DOHH2 (cell line): ENCODE results near the gene RIN1.

Experiments
- H3F3A ChIP-seq: fragments of 200-600 bp; sonication (generic), shearing (Covaris generic); 2 replicates; pipeline ENCODE4 v1.6.0; 2016; ENCODE audit warnings: antibody characterized with exemption, mild to moderate bottlenecking; ENCODE audit not compliant: control insufficient read depth, insufficient read depth
- H3K27ac ChIP-seq: fragments of 200-600 bp; sonication (generic); 2 replicates; pipeline ENCODE4 v1.5.1; 2014; ENCODE audit warnings: low read depth, mild to moderate bottlenecking, low read length, moderate library complexity
- H3K27me3 ChIP-seq: fragments of 200-600 bp; sonication (generic); 2 replicates; pipeline ENCODE4 v1.6.1; 2014; ENCODE audit warnings: mild to moderate bottlenecking, low read length, mixed read lengths; ENCODE audit not compliant: control insufficient read depth
- H3K36me3 ChIP-seq: fragments of 200-600 bp; sonication (generic); 2 replicates; pipeline ENCODE4 v1.6.1; 2014; ENCODE audit warnings: mild to moderate bottlenecking, low read length, moderate library complexity, mixed read lengths; ENCODE audit not compliant: control insufficient read depth
- H3K4me1 ChIP-seq: fragments of 200-600 bp; sonication (generic); 2 replicates; pipeline ENCODE4 v1.6.1; 2014; ENCODE audit warnings: mild to moderate bottlenecking, low read length, mixed read lengths; ENCODE audit not compliant: control insufficient read depth
- H3K4me2 ChIP-seq: fragments of 200-600 bp; sonication (generic); 2 replicates; pipeline ENCODE4 v1.6.0; 2014; ENCODE audit warnings: mild to moderate bottlenecking, low read length, moderate library complexity
- H3K4me3 ChIP-seq: fragments of 200-600 bp; sonication (generic); 2 replicates; pipeline ENCODE4 v1.5.1; 2014; ENCODE audit warnings: mild to moderate bottlenecking, low read length, mixed read lengths
- H3K79me2 ChIP-seq: fragments of 200-600 bp; sonication (generic); 2 replicates; pipeline ENCODE4 v1.6.1; 2014; ENCODE audit warnings: mild to moderate bottlenecking, low read length, mixed read lengths; ENCODE audit not compliant: control insufficient read depth
- H3K9me2 ChIP-seq: fragments of 200-600 bp; sonication (generic); replicated peaks from 2 replicates; pipeline ENCODE4 v1.6.1; 2014; ENCODE audit warnings: mild to moderate bottlenecking, low read length, mixed read lengths; ENCODE audit not compliant: control insufficient read depth
- H3K9me3 ChIP-seq: fragments of 200-600 bp; sonication (generic); 2 replicates; pipeline ENCODE4 v1.6.1; 2014; ENCODE audit warnings: antibody characterized with exemption, low read length, mixed read lengths; ENCODE audit not compliant: control insufficient read depth, insufficient read depth
- H4K20me1 ChIP-seq: fragments of 200-600 bp; sonication (generic); 2 replicates; pipeline ENCODE4 v1.6.0; 2014; ENCODE audit warnings: low read depth, mild to moderate bottlenecking, antibody characterized with exemption, low read length, moderate library complexity; ENCODE audit not compliant: control insufficient read depth, insufficient read depth
- CTCF ChIP-seq: fragments of 200-600 bp; sonication (generic); IDR thresholded peaks from one replicate; pipeline ENCODE4 v1.5.1; 2014; ENCODE audit warnings: antibody characterized with exemption, mild to moderate bottlenecking, low read depth, low read length; ENCODE audit not compliant: poor library complexity, severe bottlenecking
- EZH2phosphoT487 ChIP-seq: fragments of 200-600 bp; sonication (generic); IDR thresholded peaks from 2 replicates; pipeline ENCODE4 v1.6.1; 2017; ENCODE audit warnings: borderline replicate concordance, mild to moderate bottlenecking, antibody characterized with exemption, low read length, moderate library complexity, mixed read lengths

The RIN1 gene

GRCh38 chr11:66349084-66349386, 12.8 kb upstream of the RIN1 start:
- Histone ChIP-seq H3K4me3 (no peak overlapping the region), H3K27me3 (no peaks in the 10 kb centered on the region), H3K9me3 (no peaks in the 10 kb centered on the region), H4K20me1 (peaks cover 4% of the 10 kb centered on the region; the same call in 1 of the 2 replicates), H3K9me2 (no peaks in the 10 kb centered on the region), H3K36me3 (no peaks in the 10 kb centered on the region; the same call in 1 of the 2 replicates), H3K4me1 (peaks cover 32% of the 10 kb centered on the region), H3F3A (peaks cover 17% of the 10 kb centered on the region), H3K4me2 (peak overlapping the region; percentile 76; the same call in 1 of the 2 replicates), H3K79me2 (peaks cover 22% of the 10 kb centered on the region), H3K27ac (no peak overlapping the region)
- TF ChIP-seq EZH2phosphoT487 = no peak
- no peak for TF ChIP-seq CTCF

- H3K36me3 ChIP-seq = no peaks in the 10 kb centered on the region; the same call in none of the 2 replicates
- H3K27me3 ChIP-seq = no peaks in the 10 kb centered on the region
- peak within 1 kb of the TSS; percentile 95 for H3K4me3 ChIP-seq
- no peaks in the 10 kb centered on the region for H3K9me3 ChIP-seq
- H3K9me2 ChIP-seq = no peaks in the 10 kb centered on the region
- H3K79me2 ChIP-seq = peaks cover 35% of the 10 kb centered on the region
- H3K4me1 ChIP-seq = peaks cover 40% of the 10 kb centered on the region
- peak within 1 kb of the TSS; percentile 50 for H3K27ac ChIP-seq
- peak within 1 kb of the TSS; percentile 90 for H3K4me2 ChIP-seq
- peaks cover 17% of the 10 kb centered on the region for H3F3A ChIP-seq
- TF ChIP-seq EZH2phosphoT487 (no peak), CTCF (no peak)
- peaks cover 4% of the 10 kb centered on the region; the same call in 1 of the 2 replicates for H4K20me1 ChIP-seq
These were observed 11.4 kb upstream of the RIN1 start, which contains the start of gene B4GAT1 for GRCh38 chr11:66347425-66348276. TSS of gene B4GAT1 (minus strand) at chr11:66347629. CDS start at chr11:66347545, 84 bp downstream.

GRCh38 chr11:66346476-66347424, 10.5 kb upstream of the RIN1 start:
- Histone ChIP-seq H3K36me3 (peaks cover 1% of the 10 kb centered on the region), H3K79me2 (peaks cover 36% of the 10 kb centered on the region), H3K9me3 (no peaks in the 10 kb centered on the region), H3K27ac (peak overlapping the region; percentile 33; the same call in 1 of the 2 replicates), H3K9me2 (no peaks in the 10 kb centered on the region), H3K4me1 (peaks cover 40% of the 10 kb centered on the region), H3K27me3 (no peaks in the 10 kb centered on the region), H3K4me3 (peak overlapping the region; percentile 95), H3F3A (peaks cover 17% of the 10 kb centered on the region), H3K4me2 (peak overlapping the region; percentile 90), H4K20me1 (peaks cover 4% of the 10 kb centered on the region; the same call in 1 of the 2 replicates)
- TF ChIP-seq CTCF (no peak), EZH2phosphoT487 (no peak)
